ENCODE results near the gene ZNF511.

DNA sequence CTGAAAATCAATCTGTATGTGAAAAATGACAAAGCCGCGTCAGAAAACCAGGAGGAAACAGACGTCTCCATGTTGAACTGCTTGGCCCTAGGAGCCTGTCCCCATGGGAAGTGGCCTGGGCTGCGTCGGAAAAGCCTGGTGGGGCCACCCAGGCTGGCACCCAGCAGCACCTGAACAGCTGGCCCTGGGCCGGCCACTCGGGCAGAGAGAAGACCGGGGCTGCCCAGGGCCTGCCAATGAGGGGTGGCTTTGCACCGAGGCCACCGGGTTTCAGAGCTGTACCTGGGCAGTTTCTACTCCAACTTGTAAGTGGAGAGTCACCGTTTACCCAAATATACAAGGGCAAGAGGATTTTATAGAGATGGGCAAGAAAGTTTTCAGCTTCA, 50.2 kb downstream of the ZNF511 start:
- TF ChIP-seq, protein P1, sequence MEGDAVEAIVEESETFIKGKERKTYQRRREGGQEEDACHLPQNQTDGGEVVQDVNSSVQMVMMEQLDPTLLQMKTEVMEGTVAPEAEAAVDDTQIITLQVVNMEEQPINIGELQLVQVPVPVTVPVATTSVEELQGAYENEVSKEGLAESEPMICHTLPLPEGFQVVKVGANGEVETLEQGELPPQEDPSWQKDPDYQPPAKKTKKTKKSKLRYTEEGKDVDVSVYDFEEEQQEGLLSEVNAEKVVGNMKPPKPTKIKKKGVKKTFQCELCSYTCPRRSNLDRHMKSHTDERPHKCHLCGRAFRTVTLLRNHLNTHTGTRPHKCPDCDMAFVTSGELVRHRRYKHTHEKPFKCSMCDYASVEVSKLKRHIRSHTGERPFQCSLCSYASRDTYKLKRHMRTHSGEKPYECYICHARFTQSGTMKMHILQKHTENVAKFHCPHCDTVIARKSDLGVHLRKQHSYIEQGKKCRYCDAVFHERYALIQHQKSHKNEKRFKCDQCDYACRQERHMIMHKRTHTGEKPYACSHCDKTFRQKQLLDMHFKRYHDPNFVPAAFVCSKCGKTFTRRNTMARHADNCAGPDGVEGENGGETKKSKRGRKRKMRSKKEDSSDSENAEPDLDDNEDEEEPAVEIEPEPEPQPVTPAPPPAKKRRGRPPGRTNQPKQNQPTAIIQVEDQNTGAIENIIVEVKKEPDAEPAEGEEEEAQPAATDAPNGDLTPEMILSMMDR (IDR thresholded peaks at IDR 0.05): no peak
- no peak for TF ChIP-seq POLR2A (IDR thresholded peaks at IDR 0.05)

Data from transverse colon (tissue), 3 donors.